Epidermal melanocyte (primary cell): ENCODE results near the gene GATA2.

Source experiments
- DNase-seq: peaks from one replicate; pipeline ENCODE4 v3.0.0; 2011; ENCODE audit warnings: low spot score; ENCODE audit not compliant: insufficient read length

Gene GATA2

DNA sequence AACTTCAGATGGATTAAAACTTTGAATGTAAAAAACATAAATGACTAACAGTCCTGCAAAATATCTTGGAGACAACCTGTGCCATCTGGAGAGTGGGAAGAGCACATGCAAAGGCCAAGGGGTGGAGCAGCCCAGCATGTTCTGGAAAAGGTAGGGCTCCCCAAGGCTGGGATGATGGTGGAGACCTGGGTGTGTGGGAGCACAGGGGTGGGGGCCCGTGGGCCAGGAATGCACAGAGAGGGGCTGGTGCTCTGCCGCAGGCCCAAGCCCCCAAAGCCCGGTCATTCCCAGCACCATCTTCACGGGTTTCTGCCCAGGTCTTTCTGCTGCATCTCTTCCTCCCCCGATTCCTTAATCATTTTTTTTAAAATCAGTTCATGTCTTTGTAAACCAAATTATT, 9.7 kb upstream of the GATA2 start:
- no peak for DNase-seq

DNA sequence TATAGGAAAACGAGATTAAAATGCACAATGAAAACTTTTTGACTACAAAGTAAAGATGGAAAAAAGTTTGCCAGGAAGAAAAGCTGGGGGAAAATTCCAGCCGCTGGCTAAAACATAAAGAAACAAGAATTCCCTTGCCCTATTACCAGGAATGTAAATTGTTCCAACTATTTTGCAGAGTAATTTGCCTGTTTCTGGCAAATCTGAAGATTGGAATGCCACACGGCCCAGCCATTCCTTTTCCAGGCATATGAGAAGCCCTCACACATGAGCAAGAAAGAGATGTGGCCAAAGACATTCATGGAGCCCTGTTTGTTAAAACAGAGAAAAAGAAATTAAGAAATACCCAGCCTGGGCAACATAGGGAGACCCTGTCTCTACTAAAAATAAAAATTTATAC, 8.4 kb upstream of the GATA2 start:
- no peak for DNase-seq

DNA sequence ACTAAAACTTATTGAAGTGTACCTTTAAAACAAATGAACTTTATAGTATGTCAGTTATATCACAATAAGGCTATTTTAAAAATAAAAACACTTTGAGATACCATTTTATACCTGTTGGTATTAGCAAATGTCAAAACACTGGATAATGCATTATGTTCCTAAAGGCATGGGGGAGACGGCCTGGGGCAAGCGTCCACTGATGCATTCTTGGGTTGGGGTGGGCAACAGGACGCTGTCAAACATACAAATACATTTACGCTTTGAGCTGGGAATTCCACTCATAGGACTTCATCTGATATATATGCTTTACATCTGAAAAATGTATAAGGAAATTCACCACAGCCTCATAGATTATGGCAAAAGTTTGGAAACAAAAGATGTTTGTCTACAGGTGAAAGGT, 7.6 kb upstream of the GATA2 start:
- DNase-seq, result no peak

DNA sequence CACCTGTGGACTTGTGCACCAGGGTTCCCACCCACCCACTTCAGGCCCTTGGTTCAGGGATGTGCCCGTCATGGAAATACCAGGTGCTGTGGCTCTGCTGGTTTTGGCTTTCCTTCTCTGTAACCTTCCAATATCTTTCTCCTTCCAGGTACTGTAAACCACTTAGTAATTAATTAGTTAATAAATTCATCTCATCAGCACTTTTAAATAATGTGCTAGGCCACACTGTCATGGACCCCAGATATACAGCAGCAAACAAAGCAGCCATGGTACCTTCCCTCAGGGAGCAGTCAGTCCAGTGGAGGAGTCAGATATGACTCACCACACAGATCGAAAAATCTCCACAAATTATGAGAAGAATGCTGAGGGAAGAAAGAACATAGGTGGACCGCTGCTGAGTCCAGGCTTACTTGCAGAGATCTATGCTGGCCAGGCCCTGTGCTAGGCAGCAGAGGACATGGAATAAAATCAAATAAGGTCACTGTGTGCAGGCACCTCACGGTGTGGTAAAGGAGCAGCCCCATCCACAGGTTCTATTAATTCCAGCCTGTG, 6.8 kb upstream of the GATA2 start:
- no peak for DNase-seq

DNA sequence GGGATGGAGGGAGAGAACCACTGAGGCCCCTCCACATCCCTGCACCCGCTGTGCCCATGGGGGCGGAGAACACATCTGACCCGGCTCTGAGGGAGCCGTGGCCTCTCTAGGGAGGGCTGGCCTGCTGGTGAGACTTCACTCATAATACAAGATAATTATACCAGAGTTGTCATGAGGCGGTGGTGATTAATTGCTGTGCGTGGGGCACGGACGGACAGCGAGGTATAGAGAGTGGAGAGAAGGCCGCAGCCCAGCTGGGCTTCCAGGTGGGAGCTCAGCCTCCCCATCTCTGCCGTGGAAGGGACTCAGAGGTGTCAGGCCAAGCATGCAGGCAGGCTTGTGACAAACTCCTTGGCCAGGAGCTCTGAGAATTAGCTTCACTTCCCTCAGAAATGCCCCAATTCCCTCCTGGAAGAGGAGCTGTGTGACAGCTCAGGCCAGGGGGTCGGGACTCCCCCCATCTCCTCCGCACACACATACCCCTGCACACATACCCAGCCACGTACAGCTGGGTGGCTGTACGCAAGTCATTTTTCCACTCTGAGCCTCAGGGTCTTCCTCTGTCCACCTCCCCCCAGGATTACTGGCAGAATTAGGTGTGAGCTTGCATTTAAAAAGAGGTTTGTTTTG, 6.0 kb upstream of the GATA2 start:
- DNase-seq, result no peak

DNA sequence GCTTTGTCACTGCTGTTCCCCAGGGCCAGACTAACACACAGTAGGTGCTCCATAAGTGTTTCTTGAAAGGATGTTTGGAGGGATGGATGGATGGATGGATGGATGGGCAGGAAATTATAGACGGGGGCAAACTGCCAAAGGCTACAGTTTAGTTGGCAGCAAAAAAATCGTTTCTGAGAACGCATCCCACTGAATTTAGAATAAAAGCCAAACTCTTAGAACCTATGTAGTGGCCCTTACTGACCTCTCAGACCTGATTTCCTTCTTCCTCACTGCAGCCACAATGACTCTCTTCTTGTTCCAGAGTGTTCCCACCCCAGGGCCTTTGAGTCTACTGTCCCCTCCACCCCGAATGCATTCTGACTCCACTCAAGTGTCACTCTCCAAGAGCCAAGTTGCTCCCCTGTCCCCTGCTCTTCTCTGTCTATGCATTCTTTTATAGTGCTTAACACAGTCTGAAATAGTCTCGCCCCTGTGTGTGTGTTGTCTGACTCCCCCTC, 5.2 kb upstream of the GATA2 start:
- DNase-seq, result no peak

DNA sequence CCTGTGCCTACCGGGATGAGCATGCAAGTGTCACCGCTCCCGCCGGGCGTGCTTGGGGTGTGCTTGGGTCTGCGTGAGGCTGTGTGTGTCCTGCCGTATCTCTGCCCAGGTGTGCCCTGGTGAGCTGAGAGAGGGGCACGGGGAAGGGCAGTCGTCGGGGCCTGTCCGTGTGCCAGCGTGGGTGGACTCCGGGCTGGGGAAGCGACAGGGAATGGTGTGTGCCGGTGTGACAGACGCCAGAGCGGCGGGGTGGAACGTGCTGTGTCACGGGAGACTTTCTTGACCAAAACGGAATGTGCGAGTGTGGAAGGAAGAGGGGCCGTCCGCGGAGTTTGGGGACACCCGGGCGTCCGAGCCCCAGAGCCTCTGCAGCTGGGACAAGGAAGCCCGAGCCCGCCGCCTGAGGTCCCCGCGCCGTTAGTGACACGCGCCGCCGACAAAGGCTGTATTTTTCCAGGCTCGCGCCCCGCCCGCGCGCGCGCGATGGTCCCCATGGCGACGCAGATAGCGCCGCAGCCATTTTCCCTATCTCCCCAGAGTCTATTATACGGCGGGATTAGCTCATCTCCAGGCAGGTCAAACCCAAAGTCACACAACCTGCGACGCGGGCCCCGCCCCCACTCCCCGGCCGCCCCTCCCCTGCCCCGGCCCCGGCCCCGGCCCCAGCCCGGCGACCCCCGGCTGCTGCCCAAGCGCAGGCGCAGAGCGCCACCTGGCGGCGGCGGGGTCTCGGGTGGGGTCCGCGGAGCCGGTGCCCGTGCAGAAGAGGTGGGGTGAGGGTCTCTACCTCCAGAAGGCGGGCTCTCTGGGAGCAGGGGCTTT, 4.5 kb upstream of the GATA2 start:
- DNase-seq, result no peak

DNA sequence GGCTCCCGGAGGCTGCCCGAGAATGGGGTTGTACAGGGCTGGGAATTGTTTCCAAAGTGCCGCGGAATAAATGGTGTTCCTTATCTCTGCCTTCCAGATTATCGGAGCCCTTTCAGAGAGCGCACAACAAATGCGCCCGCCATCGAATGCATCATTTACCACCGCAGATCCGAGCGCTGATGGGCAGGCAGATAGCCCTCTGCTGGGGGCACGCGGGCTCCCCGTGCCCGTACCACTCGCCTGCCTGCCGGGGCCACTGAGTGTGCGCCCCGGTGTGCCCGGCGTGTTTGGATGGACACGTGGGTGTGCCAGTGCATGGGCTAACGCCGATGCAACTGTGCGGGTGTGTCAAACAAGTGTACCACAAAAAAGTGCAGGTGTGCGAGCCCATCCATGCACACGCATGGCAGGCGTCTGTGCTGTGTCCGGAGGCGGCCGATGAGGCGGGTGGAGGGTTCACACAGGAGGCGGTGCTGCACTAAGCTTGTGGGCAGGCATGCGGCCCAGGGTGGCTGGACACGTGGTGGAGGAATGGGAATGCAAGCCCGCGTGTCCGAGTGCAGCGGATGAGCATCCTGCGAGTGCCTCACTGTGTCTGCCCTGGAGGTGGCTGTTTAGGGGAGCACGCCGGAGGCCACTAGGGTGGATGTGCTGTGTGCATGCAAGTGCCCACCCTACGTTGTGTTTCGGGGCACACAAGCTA, 3.8 kb upstream of the GATA2 start:
- DNase-seq, result no peak

DNA sequence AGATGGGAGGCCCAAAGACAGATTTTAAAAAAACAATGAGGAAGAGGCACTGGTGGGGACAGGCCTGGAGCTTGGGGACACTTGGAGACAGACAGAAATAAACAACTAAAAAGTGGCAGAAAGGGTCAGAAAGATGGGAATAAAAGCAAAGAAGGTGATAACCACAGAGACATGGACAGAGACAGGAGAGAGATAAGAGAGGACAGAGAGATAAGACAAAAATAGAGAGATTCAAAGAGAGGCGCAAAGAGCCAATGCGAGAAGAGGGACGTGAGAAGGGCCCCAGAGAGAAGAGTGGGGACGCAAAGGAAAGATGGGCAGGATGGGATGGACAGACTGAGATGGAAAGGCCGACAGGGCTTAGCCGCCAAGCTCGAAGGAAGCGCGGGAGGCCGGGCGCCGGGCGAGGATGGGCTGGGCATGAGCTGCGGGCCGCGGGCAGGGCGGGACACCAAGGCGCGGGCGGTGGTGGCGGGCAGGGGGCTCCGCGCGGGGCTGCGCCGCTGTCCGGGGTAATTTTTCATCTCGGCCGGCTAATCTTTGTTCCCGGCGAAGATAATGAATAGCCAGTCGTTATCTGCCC, 3.1 kb upstream of the GATA2 start:
- no peak for DNase-seq

DNA sequence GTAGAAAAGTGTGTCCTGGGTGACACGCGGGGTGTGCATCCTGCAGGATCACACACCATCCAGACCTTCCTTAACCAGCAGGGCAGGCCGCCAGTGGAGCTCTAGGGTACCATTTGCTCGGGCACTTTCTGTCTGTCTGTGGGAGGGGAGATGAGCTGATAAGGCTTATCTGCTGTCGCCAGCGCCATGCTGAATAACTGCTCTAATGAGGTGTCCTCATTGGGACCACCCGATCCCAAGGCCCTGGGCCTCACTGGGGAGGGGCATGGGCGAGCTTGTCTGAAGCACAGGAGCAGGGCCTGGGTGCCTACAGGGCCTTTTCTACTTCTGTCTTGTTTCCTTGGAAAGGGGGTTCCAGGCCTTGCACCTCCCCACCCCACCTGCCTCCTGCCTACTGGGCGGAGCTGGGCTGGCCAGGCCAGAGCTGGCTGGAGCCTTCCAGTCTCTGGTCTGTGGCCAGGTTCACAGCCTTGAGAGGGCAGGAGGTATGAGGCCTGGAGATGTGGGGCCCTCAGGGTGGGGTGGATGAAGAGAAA, 2.5 kb upstream of the GATA2 start:
- DNase-seq, result no peak

DNA sequence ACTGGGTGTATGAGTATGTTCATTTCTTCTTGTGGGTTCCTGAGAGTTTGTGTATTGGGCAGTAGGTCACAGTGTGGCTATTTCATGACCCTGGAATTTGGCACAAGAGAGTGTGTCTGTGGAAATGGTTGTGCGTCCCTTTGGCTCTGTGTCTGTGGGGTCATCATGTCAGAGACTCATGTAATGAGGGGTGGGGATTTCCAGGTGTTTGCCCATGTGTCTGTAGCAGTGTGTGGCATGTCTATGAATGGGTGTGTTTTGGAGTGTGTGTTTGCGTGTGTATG, 1.3 kb upstream of the GATA2 start:
- DNase-seq, result no peak

DNA sequence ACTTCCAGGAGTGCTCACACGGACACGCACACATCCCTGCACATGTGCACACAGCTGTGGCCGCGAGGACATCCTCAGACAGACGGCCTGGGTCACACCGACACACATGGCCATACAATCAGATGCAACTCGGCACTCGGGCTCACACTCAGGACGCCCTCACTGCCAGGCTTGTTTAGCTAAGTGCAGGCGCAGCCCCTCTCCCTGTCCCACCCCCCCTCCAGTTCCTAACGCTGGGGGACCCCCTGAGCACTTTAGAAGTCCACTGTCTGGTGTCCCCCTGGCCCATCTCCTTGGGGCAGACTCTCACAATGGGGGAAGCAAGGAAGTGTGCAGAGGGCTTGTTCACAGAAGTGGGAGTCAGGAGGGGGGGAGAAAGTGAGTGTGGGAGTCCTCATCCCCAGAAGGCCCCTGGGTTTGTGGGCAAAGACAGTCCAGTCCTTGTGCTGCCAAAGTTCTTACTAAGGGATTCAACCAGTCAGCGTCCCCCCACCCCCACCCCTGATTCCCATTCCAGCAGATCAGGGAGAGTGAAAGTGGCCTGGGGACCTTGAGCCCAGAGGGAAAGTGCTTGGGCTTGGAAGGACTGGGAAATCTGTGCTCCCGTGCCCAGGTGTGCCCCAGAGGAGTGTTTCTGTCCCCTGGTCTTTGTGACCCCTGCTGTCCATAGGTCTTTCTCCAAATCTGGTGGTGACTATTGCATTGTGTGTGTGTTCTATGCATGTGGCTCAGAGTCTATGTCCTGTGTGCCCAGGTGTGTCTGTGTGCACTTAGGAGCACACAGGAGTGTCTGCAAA, 767 bp upstream of the GATA2 start:
- no peak for DNase-seq

DNA sequence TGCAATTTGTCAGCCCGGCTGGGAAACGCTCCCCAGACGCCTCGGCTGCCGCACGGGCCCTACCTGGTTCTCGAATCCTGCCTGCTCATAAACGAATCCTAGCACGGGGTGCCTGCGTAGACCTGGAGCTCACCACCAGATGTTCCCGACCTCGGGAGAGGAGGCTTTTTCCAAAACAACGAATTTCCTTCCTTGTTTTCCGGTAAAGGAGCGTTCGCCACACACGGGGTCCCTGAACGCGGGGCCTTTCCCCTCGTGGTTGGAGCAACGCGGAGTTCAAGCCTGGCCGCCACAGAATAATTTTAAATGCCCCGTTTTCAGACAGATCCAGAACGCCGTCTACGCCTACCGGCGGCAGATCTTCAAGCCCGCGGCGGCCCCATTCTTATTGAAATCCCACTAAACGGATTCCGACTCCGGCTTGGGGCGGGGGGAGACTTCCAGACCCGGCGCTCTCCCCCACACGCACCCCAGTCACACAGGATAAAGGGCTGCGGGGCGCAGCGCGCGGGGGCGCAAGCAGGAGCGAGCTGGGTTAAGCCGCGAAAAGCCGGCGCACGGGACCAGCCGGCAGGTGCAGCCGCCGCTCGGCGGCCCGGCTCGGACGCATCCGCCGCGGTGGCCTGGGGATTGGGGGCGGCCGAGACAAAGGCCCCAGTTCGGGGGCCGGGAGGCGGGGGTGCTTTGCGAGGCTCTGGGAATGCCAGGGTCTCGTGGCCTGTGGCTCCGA, 895 bp downstream of the GATA2 start:
- no peak for DNase-seq

DNA sequence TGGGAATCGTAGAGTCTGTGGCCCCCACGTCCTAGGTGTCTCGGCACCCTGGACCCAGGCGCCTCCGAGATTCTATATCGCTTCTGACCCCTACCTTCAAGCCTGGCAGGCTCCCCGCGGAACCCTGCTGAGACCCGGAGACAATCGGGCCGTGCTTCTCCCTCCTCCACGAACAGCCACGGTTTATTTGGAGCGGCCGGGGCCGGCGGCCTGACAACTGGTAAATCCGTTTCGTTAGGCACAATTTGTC, 1.4 kb downstream of the GATA2 start:
- no peak for DNase-seq

DNA sequence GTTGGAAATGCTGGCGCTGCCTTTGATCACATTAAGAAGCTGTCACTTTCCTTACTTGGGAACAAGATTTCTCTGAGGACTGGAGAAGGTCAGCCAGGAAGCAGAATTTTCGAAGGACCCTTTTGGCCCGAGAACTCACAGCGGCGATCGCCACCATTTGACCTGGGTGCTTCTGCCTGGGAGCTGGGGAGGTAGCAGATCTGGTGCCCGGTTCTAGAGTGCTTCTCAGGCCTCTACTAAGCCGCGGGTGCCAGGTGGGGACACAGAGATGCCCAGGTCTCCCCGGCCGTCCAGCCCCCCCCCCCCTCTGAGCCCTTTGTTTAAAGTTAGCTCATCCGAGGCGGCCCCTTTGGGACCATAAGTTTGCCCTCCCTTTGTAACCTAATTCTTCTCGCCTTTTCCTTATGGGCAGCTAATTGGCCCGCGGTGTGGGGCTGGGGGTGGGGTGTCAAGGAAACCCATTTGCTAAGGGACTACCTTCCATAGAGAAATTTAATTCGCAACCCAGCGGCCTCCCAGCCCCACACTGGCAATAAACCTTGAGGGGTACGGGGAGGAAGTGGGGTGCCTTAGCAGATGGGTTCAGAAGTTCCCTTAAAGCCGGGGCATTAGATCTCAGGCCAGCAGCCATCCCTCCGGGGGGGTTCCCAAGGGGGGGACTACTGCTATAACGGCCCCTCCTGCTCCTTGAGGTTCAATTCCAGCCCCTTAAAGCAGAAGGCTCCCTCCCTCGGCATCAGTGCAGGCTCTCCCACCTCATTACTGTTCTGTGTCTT, 1.9 kb downstream of the GATA2 start:
- DNase-seq, result no peak

DNA sequence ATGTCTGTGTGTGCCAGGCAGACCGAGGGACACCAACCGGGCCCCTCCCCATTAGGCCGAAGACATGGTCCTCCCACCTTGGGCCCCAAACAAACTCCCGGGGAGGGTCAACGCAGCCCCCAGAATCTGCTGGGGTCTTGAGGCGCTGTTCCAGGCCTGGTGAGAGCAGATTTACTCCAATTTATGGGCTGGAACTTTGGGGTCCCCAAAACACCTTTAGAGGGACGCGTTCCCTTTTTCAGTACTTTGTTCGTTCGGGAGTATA, 2.4 kb downstream of the GATA2 start:
- DNase-seq, result no peak

DNA sequence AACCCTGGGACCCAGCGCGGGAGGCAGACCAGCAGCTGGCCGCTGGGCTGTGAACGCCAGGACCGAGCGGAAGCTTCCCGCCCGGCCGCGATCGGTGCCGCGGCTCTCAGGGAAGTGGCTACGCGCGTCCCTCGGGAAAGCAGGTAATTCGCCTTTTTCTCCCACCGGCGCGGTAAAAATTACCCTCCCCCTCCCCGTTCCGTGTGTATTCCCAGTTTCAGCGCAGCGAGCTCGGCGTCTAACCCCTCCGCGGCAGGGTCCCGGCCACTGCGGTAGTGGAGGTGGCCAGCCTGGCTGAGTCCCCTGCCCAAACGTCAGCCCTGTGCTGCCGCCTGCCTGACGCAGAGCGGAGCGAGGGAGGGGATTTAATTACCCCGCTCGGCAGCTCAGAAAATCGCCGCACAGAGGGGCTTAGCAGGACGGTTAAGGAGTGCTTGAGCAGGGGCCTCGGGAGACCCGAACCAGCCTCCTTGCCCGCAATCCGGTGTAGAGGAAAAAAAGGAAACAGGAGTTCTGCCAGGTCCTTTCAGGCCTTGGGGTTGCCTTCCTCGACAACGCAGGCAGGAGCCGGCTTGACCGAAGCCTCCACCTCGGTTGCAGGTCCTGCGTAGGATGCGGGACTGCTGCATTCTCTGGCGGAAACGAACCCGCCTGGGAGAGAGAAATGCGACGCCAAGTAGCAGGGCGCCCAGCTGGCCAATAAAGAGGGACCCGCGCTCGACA, 2.9 kb downstream of the GATA2 start:
- DNase-seq, result no peak

DNA sequence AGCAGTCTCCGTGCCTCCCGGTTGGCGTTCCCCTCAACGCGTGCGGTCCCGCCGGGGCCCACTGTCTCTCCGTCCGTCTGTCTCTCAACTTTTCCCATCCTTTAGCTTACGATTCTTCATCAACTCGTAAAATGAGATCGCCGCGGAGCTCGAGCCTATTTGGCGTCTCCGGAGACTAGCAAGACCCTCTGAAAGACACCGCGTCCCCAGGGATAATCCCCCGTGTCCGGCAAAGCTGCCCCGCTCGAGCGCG, 3.4 kb downstream of the GATA2 start:
- no peak for DNase-seq

DNA sequence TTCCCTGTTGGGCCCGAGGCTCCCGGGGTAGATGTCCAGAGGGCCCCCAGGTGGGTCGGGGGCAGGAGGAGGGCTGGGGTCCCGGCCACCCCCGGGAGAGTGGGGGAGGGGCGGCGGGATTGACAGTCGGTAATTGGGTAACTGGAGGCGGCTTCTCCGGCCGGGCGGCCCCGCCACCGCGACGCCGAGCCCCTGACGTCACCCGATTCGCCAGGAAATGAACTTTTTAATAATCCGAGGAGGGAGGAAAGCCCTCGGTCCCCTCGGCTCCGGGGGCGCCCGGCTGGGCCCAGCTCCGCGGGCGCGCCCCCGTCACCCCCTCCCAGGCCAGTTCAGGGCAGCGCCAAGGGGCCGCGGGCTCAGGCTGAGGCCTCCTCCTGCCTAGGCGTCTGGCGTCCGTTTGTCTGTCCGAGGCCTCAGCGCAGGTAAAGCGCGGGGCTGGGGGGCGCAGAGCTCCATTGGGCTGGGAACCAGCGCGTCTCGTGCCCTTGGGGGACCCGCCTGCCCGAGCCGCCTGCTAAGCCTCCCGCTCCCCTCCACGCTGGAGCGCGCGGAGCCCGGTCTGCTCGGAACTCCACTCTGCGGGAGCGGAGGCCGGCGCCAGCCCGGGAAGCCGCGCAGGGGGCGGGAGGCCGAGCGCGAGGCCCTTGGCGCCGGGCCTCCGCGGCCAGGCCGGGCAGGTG, 3.9 kb downstream of the GATA2 start:
- no peak for DNase-seq
